Measurements from ENCODE around the gene NBPF26.
"Not testable (repeated sequence)": the region's sequence is repeated elsewhere in the genome, so short reads cannot be mapped to it uniquely, and the experiment has no call there.

NBPF26 gene

GRCh38 chr1:120859615-120860234 lies 136.0 kb downstream of the NBPF26 start:
- not testable (repeated sequence) for DNase-seq

GRCh38 chr1:120878206-120878605 lies 154.5 kb downstream of the NBPF26 start:
- not testable (repeated sequence) for DNase-seq

- DNase-seq, result not testable (repeated sequence)
Measured at GRCh38 chr1:120880056-120880455, 156.3 kb downstream of the NBPF26 start.

- not testable (repeated sequence) for DNase-seq
Measured at GRCh38 chr1:120881934-120882333, 158.2 kb downstream of the NBPF26 start.

Measured in Kasumi-1 (cell line).